Glutamatergic neuron (in vitro differentiated cells): ENCODE data around the gene TBC1D22A. TPM values are rescaled to one million over a fixed set of nuclear protein-coding genes. Genes with fewer than 3 reads are reported as not detected.

Source experiments
- DNase-seq: peaks from one replicate; pipeline ENCODE4 v3.0.0; 2022
- H3K27ac Mint-ChIP-seq: one replicate; pipeline ENCODE4 v1.8.0; 2020; ENCODE audit warnings: mild to moderate bottlenecking, mixed read lengths, inconsistent platforms; ENCODE audit not compliant: unreplicated experiment
- H3K27me3 Mint-ChIP-seq: one replicate; pipeline ENCODE4 v1.8.0; 2020; ENCODE audit warnings: mild to moderate bottlenecking, moderate library complexity, mixed read lengths, inconsistent platforms; ENCODE audit not compliant: unreplicated experiment
- H3K36me3 Mint-ChIP-seq: one replicate; pipeline ENCODE4 v1.8.0; 2020; ENCODE audit warnings: mild to moderate bottlenecking, mixed read lengths, inconsistent platforms; ENCODE audit not compliant: unreplicated experiment
- H3K4me1 Mint-ChIP-seq: one replicate; pipeline ENCODE4 v1.8.0; 2020; ENCODE audit warnings: mild to moderate bottlenecking, low read depth, mixed read lengths, inconsistent platforms; ENCODE audit not compliant: unreplicated experiment
- H3K4me3 Mint-ChIP-seq: one replicate; pipeline ENCODE4 v1.8.0; 2020; ENCODE audit warnings: mild to moderate bottlenecking, mixed read lengths, inconsistent platforms; ENCODE audit not compliant: unreplicated experiment
- H3K9me3 Mint-ChIP-seq: one replicate; pipeline ENCODE4 v1.8.0; 2020; ENCODE audit warnings: mild to moderate bottlenecking, moderate library complexity, mixed read lengths, inconsistent platforms; ENCODE audit not compliant: unreplicated experiment
- CTCF ChIP-seq: fragments of 200-600 bp; sonication (generic); IDR thresholded peaks from one replicate; pipeline ENCODE4 v1.5.0; 2021; ENCODE audit not compliant: partially characterized antibody, unreplicated experiment
- total RNA-seq: library from RNA; stranded (reverse); fragmentation: NEBNext Ultra II Directional; extraction: Animal tissue kit (Norgen Biotek cat#: 25700); gene quantifications from one replicate; pipeline ENCODE4 v1.2.1, GENCODE V29; 2021; ENCODE audit not compliant: unreplicated experiment

The TBC1D22A gene
- total RNA-seq, 1 donor from 2014 or later = 23.0 TPM

GRCh38 chr22:46902998-46903916, 140.8 kb downstream of the TBC1D22A start:
- peaks cover 5% of the 10 kb centered on the region for H3K36me3 Mint-ChIP-seq

GRCh38 chr22:46905415-46905814, 143.0 kb downstream of the TBC1D22A start:
- H3K36me3 Mint-ChIP-seq = peaks cover 3% of the 10 kb centered on the region
- H3K27me3 Mint-ChIP-seq = peaks cover 4% of the 10 kb centered on the region
- no peak overlapping the region for H3K27ac Mint-ChIP-seq
- DNase-seq = no peak
- H3K4me3 Mint-ChIP-seq = no peak overlapping the region
- peaks cover 8% of the 10 kb centered on the region for H3K9me3 Mint-ChIP-seq
- TF ChIP-seq CTCF = no peak
- H3K4me1 Mint-ChIP-seq = peaks cover 3% of the 10 kb centered on the region

More at GRCh38 chr22:46902998-46903916, 140.8 kb downstream of the TBC1D22A start:
- Mint-ChIP-seq H3K9me3 (peaks cover 6% of the 10 kb centered on the region), H3K27ac (no peak overlapping the region), H3K4me3 (no peak overlapping the region), H3K27me3 (no peaks in the 10 kb centered on the region), H3K4me1 (no peaks in the 10 kb centered on the region)
- no peak for TF ChIP-seq CTCF
- peak; percentile 28 for DNase-seq

GRCh38 chr22:46905834-46906233, 143.4 kb downstream of the TBC1D22A start:
- peaks cover 8% of the 10 kb centered on the region for H3K9me3 Mint-ChIP-seq
- no peak for TF ChIP-seq CTCF
- no peaks in the 10 kb centered on the region for H3K36me3 Mint-ChIP-seq
- no peak for DNase-seq
- H3K4me3 Mint-ChIP-seq = no peak overlapping the region
- peaks cover 4% of the 10 kb centered on the region for H3K27me3 Mint-ChIP-seq
- peaks cover 6% of the 10 kb centered on the region for H3K4me1 Mint-ChIP-seq
- no peak overlapping the region for H3K27ac Mint-ChIP-seq

GRCh38 chr22:46906326-46907045, 144.0 kb downstream of the TBC1D22A start:
- no peak overlapping the region for H3K4me3 Mint-ChIP-seq
- no peak overlapping the region for H3K27ac Mint-ChIP-seq
- peaks cover 8% of the 10 kb centered on the region for H3K9me3 Mint-ChIP-seq
- TF ChIP-seq CTCF = no peak
- peaks cover 6% of the 10 kb centered on the region for H3K4me1 Mint-ChIP-seq
- H3K27me3 Mint-ChIP-seq = peaks cover 4% of the 10 kb centered on the region
- no peak for DNase-seq
- H3K36me3 Mint-ChIP-seq = no peaks in the 10 kb centered on the region
